HG03175 (cell line): ENCODE data around the gene TBX19.

Experiments used
- ATAC-seq: cut with Tn5 transposase; IDR thresholded peaks from one replicate; pipeline ENCODE4 v1.9.1; 2021; ENCODE audit warnings: mild to moderate bottlenecking, moderate library complexity; ENCODE audit not compliant: unreplicated experiment

TBX19 gene

GRCh38 chr1:168279253-168279652 is 1.4 kb upstream of the TBX19 start:
- ATAC-seq: no peak

DNA sequence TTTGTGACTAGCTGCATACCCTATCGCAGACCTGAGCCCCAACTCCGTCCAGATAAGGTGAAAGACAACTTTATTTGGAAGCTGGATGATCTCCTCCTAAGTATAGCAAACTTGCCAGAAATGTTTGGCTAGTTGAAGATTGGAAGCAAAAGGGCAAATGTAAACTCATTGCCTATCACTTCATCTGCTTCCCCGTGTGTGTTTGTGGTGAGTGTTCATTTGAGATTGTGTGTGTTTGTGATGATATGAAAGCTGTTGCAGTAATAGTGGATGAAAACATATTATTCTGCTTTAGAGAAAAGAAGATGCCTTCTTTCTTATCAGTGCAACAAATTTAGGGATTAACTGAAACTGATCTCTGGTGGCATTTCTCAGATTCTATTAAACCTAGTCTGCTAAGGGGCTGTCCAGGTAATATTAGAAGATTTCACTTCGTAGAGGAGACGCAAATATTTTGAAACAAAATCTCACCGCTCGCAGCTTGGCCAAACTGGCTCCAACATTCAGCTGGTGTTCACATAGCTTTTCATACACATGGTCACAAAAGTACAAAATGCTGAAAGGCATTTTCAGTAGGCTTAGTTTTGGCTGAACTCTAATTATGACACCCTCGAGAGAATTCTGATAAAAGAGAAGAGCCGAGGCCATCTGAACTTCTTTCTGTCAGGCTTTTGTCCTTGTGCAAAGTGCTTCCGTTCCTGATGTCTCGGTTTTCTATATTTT is 1.1 kb downstream of the TBX19 start:
- ATAC-seq: no peak

GRCh38 chr1:168285521-168285790 is 4.8 kb downstream of the TBX19 start:
- ATAC-seq: no peak

GRCh38 chr1:168285971-168286927 is 5.6 kb downstream of the TBX19 start:
- no peak for ATAC-seq

- ATAC-seq: no peak
Observed at GRCh38 chr1:168287237-168287664, 6.6 kb downstream of the TBX19 start.

DNA sequence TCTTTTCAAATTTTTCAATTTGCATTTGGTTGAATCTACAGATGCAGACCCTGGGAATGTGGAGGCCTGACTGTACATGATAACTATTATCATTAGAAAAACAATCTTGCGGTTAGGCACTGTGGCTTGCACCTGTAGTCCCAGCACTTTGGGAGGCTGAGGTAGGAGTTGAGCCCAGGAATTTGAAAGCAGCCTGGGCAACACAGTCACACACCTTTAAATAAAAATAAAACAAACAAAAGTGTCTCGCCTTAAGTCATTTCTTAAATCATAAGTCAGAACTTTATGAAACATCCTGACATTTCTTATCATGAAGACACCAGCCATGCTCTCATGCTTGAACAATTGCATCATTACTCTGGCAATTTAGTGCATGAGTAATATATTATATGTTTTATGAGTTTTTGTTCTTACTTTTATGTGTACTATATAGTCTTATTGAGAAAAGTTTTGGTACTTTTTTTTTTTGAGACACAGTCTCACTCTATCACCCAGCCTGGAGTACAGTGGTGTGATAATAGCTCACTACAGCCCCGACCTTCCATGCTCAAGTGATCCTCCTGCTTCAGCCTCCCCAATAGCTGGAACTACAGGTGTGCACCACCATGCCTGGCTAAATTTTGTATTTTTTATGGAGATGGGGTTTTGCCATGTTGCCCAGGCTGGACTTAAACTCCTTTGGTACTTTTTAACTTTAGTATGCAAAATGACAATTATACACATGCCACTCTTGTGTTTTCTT is 7.8 kb downstream of the TBX19 start:
- ATAC-seq: no peak

DNA sequence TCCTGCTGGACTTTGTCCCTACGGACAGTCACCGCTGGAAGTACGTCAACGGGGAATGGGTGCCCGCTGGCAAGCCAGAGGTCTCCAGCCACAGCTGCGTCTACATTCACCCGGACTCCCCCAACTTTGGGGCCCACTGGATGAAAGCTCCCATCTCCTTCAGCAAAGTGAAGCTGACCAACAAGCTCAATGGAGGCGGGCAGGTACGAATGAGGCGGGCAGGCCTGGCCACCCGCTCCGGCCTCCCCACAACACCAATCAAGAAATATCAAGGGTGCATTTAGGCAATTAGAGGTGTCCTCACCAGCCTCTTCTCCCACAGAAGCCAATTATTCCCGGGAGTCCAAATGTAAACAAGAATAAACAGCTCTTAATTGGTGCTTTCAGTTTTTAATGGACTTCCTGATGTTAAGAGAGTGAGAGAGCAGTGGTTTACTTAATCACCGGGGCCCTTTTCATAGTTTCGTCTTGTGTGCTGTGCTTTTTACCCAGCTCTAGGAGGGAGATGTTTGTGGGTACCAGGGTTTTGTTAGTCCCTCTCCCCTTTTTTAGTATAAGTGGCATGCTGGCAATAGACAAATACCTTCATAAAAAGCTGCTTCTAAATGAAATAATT is 10.7 kb downstream of the TBX19 start:
- ATAC-seq: no peak

- no peak for ATAC-seq
Observed at GRCh38 chr1:168293356-168293755, 12.7 kb downstream of the TBX19 start.

DNA sequence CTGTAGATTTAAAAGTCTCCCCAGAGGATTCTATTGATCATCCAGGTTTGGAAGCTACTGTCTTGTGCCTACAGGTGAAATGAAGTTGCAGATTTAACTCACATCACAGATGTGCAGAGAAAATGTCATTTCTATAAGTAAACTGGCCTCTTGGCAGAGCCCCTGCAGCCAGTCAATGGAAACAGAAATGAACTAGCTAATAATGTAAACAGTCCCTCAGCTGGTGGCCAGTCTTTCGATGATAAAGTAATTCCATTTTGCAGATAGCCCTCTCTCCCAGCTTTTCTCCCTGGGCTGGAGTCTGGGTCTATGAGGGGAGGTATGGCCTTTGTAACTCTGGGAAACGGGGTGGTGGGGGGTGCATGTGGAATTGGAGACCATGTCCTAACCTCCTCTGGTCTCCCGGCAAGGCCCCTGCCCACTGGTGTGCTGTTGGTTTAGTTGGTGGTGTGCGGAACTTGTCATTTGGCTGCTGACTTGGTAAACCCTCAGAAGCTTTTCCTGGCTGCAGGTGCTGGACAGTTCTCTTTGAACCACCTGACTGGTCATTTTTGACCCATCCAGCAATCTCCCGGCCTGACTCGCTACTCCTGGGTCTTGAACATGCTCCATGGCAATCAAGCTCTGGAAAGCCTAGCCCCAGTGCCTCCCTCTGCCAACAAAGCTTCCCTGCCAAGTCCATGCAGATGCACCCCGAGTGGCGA is 14.9 kb downstream of the TBX19 start:
- ATAC-seq: no peak

DNA sequence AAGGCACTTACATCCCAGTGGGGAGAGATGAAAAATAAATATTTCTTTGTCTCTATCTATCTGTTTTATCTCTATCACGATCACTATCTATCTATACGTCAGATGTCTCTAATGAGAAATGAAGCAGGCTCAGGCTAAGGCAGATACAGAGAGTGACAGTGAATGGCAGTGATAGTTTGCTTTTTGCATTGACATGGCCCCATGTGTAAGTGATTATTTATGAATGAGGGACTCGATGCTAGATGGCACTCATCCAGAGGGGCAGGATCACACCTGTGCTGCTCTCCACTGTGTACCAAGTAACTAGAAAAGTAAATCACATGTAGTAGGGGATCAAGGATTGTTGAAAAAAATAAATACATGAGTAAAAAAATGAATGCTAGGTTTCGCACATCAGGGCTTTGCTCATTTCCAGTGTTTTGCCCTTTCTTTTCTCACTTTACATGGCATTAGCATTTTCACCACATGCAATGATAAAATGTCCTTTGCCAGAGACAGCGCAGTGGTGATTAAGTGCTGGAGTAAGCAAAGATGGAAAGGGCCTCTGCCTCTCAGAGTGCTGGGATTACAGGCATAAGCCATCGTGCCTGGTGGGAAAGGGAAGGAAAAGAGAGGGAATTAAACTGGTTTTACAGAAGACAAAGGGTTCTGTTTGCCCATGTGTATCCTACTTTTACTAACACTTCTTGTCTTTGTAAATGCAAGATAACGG is 16.5 kb downstream of the TBX19 start:
- ATAC-seq: no peak

DNA sequence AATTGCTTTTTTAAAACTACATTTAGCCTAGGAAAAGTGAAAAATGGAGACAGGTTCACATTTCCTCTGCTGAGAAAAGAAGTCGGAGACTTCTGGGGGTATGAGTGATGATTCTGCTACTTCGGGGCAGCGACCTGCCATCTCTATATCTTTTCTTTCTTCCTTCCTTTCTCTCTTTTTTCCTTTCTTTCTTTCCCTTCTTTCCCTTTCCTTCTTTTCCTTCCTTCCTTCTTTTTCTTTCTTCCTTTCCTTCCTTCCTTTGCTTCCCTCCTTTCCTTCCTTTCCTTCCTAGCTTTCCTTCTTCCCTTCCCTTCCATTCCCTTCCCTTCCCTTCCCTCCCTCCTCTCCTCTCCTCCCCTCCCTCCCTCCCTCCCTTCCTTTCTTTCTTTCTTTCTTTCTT is 17.8 kb downstream of the TBX19 start:
- ATAC-seq: no peak

- no peak for ATAC-seq
Observed at GRCh38 chr1:168300626-168301025, 19.9 kb downstream of the TBX19 start.

DNA sequence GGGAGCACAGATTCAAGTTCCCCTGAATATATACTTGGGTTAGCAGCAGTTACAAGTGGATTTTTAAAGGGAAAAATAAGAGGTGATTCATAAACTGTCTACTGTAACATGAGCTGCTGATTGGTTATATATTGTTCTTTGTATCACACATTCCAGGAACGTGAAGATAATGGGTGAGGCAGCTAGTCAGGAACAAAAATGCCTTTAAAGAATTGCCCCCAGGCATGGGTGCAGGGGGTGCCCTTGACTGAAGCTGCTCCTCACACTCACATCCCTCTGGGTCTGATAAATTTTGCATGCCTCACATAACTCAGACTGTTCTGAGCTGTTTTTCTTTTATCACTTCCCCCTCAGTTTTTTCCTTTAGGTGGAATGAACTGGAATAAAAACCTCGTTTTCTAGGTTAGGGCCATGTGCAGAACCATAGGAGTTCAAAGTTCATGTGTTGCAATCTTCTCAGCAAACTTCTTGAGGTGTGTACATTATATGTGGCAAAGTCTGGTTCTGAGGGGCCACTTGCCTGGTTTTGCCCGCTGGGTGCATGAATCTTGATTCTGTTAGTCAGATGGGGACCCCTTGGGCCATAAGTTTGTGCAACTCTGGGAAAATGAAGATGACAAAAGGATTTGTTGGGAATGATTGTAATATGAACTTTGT is 21.1 kb downstream of the TBX19 start:
- ATAC-seq: no peak

GRCh38 chr1:168303716-168304540 is 23.3 kb downstream of the TBX19 start:
- no peak for ATAC-seq

- ATAC-seq: no peak
Observed at GRCh38 chr1:168304865-168305264, 24.2 kb downstream of the TBX19 start.

GRCh38 chr1:168312718-168313604 is 32.3 kb downstream of the TBX19 start:
- ATAC-seq: peak; percentile 67

- ATAC-seq: no peak
Observed at GRCh38 chr1:168316142-168316541, 35.5 kb downstream of the TBX19 start.

DNA sequence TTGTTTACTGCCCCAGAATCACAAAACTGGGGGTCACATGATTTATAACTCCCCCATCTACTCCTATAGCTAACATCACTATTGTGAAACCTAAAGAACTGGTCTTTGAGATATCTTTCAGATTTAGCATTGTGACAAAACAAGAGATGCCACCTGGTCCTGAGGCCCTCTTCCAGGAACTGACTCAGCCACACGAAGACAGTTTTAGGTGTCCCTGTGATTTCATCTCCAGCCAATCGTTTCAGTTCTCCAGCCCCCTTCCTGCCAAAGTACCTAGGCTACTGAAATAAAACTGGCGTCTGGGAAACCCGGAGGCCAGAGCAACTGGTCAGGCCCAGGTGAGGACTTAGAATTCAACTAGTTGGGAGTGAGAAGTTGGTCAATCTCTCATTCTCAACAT is 36.6 kb downstream of the TBX19 start:
- no peak for ATAC-seq
